Measurements from ENCODE around the gene THSD7A. TPM values are rescaled to one million over a fixed set of nuclear protein-coding genes. Genes with fewer than 3 reads are reported as not detected.

The THSD7A gene, protein sequence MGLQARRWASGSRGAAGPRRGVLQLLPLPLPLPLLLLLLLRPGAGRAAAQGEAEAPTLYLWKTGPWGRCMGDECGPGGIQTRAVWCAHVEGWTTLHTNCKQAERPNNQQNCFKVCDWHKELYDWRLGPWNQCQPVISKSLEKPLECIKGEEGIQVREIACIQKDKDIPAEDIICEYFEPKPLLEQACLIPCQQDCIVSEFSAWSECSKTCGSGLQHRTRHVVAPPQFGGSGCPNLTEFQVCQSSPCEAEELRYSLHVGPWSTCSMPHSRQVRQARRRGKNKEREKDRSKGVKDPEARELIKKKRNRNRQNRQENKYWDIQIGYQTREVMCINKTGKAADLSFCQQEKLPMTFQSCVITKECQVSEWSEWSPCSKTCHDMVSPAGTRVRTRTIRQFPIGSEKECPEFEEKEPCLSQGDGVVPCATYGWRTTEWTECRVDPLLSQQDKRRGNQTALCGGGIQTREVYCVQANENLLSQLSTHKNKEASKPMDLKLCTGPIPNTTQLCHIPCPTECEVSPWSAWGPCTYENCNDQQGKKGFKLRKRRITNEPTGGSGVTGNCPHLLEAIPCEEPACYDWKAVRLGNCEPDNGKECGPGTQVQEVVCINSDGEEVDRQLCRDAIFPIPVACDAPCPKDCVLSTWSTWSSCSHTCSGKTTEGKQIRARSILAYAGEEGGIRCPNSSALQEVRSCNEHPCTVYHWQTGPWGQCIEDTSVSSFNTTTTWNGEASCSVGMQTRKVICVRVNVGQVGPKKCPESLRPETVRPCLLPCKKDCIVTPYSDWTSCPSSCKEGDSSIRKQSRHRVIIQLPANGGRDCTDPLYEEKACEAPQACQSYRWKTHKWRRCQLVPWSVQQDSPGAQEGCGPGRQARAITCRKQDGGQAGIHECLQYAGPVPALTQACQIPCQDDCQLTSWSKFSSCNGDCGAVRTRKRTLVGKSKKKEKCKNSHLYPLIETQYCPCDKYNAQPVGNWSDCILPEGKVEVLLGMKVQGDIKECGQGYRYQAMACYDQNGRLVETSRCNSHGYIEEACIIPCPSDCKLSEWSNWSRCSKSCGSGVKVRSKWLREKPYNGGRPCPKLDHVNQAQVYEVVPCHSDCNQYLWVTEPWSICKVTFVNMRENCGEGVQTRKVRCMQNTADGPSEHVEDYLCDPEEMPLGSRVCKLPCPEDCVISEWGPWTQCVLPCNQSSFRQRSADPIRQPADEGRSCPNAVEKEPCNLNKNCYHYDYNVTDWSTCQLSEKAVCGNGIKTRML (N-terminal part only)
- total RNA-seq, result 10.5 and 24.7 TPM in 2 replicates

DNA sequence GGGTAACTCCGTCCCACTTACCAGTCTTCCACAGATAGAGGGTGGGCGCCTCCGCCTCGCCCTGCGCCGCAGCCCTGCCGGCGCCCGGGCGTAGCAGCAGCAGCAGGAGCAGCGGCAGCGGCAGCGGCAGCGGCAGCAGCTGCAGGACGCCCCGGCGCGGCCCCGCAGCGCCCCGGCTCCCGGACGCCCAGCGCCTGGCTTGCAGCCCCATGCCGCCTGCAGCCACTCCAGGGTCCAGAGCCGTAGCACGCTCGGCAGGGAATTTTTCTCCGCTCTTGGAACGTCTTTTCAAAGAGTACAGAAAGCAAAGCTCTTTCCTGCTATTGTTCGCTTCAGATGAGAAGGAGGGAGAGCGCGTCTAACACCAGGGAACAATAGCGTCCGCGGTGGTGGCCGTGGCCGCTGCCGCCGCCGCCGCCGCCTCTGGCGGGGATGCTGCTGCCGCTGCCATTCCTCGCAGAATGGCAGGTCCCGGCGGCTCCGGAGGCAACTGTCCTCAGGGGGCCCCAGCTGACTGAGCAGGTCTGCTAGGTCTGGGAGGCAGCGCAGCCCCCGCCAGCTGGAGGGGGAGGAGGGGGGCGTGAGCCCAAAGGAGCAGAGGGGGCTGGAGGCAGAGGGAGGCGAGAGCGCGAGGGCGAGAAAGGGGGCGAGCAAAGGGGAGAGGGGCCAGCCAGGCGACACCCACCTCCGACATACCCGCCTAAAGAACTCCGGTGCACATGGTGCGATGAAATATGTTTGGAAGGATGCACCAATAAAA is at the start of gene THSD7A:
Gene THSD7A (minus strand): TSS at position 463 of the 760 bp plus-strand sequence. CDS start 252 bp downstream, at position 211.

